H1 (cell line): Measurements from ENCODE around the gene ICAM3. TPM values are rescaled to one million over a fixed set of nuclear protein-coding genes. Genes with fewer than 3 reads are reported as not detected.
A peak's percentile ranks its signal among the peaks of the same experiment; 100 is the strongest.

ENCODE experiments used
- ASH2L ChIP-seq: fragments of 200-600, 300-600 bp; sonication (generic); IDR thresholded peaks from one replicate; pipeline ENCODE4 v1.7.1; 2017; ENCODE audit warnings: low read length
- CEBPB ChIP-seq: IDR thresholded peaks from 2 replicates; pipeline ENCODE4 v1.6.1; 2012; ENCODE audit warnings: low read depth, low read length
- CHD1 ChIP-seq: IDR thresholded peaks from 2 replicates; pipeline ENCODE4 v1.6.1; 2012; ENCODE audit warnings: low read depth, low read length, improper control_type of control experiment
- EZH2 ChIP-seq: fragments of 200-600 bp; sonication (generic); IDR thresholded peaks from 2 replicates; pipeline ENCODE4 v1.7.1; 2012; ENCODE audit warnings: low read depth, mild to moderate bottlenecking, moderate library complexity, low read length, inconsistent platforms; ENCODE audit not compliant: severe bottlenecking
- KDM5A ChIP-seq: fragments of 200-600 bp; IDR thresholded peaks from 2 replicates; pipeline ENCODE4 v1.7.1; 2012; ENCODE audit warnings: mild to moderate bottlenecking, low read length, inconsistent platforms, mixed read lengths
- POLR2A ChIP-seq, 2 experiments: IDR thresholded peaks; 1 replicate in 1 of 2; 2 replicates in 1 of 2; pipeline ENCODE4 v1.6.1; 2011; ENCODE audit warnings: low read depth in 2 of 2, low read length in 2 of 2, mild to moderate bottlenecking in 2 of 2; ENCODE audit errors: control extremely low read depth in 1 of 2
- RBBP5 ChIP-seq: IDR thresholded peaks from 2 replicates; pipeline ENCODE4 v1.7.1; 2012; ENCODE audit warnings: low read depth, mild to moderate bottlenecking, inconsistent platforms, low read length, moderate library complexity, borderline replicate concordance
- RNF2 ChIP-seq: fragments of 200-900, 300-1000 bp; sonication (generic); IDR thresholded peaks from 2 replicates; pipeline ENCODE4 v1.7.1; 2016; ENCODE audit warnings: borderline replicate concordance, low read depth, mild to moderate bottlenecking, antibody characterized with exemption, low read length; ENCODE audit not compliant: poor library complexity, severe bottlenecking; ENCODE audit errors: missing control alignments
- RXRA ChIP-seq: IDR thresholded peaks from 2 replicates; pipeline ENCODE4 v1.6.1; 2011; ENCODE audit warnings: low read depth, mild to moderate bottlenecking, low read length, moderate library complexity; ENCODE audit not compliant: insufficient read depth
- TAF1 ChIP-seq: IDR thresholded peaks from 2 replicates; pipeline ENCODE4 v1.6.1; 2011; ENCODE audit warnings: mild to moderate bottlenecking, low read depth, low read length
- polyA plus RNA-seq, 7 experiments: library from polyadenylated mRNA; depleted of rRNA in 3 of 7; stranded (reverse) in 5 of 7; unstranded in 2 of 7; fragments of >200 nt in 5 of 7; fragments of 200-250 nt in 2 of 7; gene quantifications; 1 replicate in 5 of 7; 2 replicates in 1 of 7; 4 replicates in 1 of 7; pipeline versions ENCODE4 v1.2.1 to v1.2.3, GENCODE V29; 2011 to 2013; ENCODE audit warnings: missing spikeins in 2 of 7, mixed read lengths in 2 of 7
- total RNA-seq: library from RNA; stranded (reverse); fragmentation: NEBNext Ultra II Directional; extraction: Animal tissue kit (Norgen Biotek cat#: 25700); gene quantifications from 2 replicates; pipeline ENCODE4 v1.2.1, GENCODE V29; 2021
- TF ChIP-seq, protein P1 (sequence below): fragments of 300-600 bp; sonication (generic); IDR thresholded peaks from 2 replicates; pipeline ENCODE4 v1.7.1; 2012; ENCODE audit warnings: low read length, moderate library complexity, mild to moderate bottlenecking, inconsistent platforms; ENCODE audit not compliant: insufficient replicate concordance

ICAM3 gene
- total and polyA plus RNA-seq, 2 of the 8 experiments (the other 6 are each of a cell fraction or from before 2014, with no cell fraction given), result 15.4 to 16.5 TPM

DNA sequence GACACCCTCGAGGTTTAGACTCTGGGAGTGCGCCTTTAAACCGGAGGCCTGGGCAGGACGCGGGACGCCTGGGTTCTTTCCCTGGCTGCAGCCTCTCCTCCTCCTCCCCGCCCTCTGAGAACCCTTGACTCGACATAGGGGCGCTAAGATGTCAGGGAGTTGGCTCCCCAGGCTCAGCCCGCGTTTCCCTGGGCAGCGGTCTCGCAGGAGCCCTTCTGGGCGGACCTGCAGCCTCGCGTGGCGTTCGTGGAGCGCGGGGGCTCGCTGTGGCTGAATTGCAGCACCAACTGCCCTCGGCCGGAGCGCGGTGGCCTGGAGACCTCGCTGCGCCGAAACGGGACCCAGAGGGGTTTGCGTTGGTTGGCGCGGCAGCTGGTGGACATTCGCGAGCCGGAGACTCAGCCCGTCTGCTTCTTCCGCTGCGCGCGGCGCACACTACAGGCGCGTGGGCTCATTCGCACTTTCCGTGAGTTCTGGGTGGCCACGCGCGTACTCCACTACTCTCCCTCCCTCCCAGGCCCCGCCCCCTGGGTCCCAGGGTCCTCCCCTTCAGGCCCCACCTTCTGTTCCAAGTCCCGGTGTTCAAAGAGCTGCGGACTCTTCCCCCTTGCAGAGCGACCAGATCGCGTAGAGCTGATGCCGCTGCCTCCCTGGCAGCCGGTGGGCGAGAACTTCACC, 48.4 kb downstream of the ICAM3 start (continued):
- TF ChIP-seq RBBP5 (no peak), POLR2A (IDR thresholded peaks at IDR 0.05; ENCODE audit: control extremely low read depth in 1 of 2, low read depth in 2 of 2, low read length in 2 of 2) (no peak), EZH2 (peak; percentile 87), CEBPB (no peak), KDM5A (no peak), RNF2 (peak; percentile 64), CHD1 (no peak), TAF1 (no peak), ASH2L (peak; percentile 62), RXRA (no peak)
- TF ChIP-seq, protein P1, sequence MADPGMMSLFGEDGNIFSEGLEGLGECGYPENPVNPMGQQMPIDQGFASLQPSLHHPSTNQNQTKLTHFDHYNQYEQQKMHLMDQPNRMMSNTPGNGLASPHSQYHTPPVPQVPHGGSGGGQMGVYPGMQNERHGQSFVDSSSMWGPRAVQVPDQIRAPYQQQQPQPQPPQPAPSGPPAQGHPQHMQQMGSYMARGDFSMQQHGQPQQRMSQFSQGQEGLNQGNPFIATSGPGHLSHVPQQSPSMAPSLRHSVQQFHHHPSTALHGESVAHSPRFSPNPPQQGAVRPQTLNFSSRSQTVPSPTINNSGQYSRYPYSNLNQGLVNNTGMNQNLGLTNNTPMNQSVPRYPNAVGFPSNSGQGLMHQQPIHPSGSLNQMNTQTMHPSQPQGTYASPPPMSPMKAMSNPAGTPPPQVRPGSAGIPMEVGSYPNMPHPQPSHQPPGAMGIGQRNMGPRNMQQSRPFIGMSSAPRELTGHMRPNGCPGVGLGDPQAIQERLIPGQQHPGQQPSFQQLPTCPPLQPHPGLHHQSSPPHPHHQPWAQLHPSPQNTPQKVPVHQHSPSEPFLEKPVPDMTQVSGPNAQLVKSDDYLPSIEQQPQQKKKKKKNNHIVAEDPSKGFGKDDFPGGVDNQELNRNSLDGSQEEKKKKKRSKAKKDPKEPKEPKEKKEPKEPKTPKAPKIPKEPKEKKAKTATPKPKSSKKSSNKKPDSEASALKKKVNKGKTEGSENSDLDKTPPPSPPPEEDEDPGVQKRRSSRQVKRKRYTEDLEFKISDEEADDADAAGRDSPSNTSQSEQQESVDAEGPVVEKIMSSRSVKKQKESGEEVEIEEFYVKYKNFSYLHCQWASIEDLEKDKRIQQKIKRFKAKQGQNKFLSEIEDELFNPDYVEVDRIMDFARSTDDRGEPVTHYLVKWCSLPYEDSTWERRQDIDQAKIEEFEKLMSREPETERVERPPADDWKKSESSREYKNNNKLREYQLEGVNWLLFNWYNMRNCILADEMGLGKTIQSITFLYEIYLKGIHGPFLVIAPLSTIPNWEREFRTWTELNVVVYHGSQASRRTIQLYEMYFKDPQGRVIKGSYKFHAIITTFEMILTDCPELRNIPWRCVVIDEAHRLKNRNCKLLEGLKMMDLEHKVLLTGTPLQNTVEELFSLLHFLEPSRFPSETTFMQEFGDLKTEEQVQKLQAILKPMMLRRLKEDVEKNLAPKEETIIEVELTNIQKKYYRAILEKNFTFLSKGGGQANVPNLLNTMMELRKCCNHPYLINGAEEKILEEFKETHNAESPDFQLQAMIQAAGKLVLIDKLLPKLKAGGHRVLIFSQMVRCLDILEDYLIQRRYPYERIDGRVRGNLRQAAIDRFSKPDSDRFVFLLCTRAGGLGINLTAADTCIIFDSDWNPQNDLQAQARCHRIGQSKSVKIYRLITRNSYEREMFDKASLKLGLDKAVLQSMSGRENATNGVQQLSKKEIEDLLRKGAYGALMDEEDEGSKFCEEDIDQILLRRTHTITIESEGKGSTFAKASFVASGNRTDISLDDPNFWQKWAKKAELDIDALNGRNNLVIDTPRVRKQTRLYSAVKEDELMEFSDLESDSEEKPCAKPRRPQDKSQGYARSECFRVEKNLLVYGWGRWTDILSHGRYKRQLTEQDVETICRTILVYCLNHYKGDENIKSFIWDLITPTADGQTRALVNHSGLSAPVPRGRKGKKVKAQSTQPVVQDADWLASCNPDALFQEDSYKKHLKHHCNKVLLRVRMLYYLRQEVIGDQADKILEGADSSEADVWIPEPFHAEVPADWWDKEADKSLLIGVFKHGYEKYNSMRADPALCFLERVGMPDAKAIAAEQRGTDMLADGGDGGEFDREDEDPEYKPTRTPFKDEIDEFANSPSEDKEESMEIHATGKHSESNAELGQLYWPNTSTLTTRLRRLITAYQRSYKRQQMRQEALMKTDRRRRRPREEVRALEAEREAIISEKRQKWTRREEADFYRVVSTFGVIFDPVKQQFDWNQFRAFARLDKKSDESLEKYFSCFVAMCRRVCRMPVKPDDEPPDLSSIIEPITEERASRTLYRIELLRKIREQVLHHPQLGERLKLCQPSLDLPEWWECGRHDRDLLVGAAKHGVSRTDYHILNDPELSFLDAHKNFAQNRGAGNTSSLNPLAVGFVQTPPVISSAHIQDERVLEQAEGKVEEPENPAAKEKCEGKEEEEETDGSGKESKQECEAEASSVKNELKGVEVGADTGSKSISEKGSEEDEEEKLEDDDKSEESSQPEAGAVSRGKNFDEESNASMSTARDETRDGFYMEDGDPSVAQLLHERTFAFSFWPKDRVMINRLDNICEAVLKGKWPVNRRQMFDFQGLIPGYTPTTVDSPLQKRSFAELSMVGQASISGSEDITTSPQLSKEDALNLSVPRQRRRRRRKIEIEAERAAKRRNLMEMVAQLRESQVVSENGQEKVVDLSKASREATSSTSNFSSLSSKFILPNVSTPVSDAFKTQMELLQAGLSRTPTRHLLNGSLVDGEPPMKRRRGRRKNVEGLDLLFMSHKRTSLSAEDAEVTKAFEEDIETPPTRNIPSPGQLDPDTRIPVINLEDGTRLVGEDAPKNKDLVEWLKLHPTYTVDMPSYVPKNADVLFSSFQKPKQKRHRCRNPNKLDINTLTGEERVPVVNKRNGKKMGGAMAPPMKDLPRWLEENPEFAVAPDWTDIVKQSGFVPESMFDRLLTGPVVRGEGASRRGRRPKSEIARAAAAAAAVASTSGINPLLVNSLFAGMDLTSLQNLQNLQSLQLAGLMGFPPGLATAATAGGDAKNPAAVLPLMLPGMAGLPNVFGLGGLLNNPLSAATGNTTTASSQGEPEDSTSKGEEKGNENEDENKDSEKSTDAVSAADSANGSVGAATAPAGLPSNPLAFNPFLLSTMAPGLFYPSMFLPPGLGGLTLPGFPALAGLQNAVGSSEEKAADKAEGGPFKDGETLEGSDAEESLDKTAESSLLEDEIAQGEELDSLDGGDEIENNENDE, result no peak
